Vagina (tissue), 2 donors: ENCODE data around the gene SH3BGRL2. TPM values are rescaled to one million over a fixed set of nuclear protein-coding genes. Genes with fewer than 3 reads are reported as not detected.
A peak's percentile ranks its signal among the peaks of the same experiment; 100 is the strongest.

Experiments used
- DNase-seq, 2 donors: peaks; one replicate each; pipeline ENCODE4 v3.0.0-alpha.2; 2017; ENCODE audit errors: extremely low spot score in 2 of 2
- H3K27ac ChIP-seq: fragments of 200-600 bp; sonication (generic); one replicate; pipeline ENCODE4 v1.5.1; 2019
- H3K27me3 ChIP-seq: fragments of 200-600 bp; sonication (generic); one replicate; pipeline ENCODE4 v1.5.1; 2019
- H3K36me3 ChIP-seq, 2 donors: fragments of 200-600 bp; sonication (generic); one replicate each; pipeline ENCODE4 v1.5.1; 2017 to 2019
- H3K4me1 ChIP-seq: fragments of 200-600 bp; sonication (generic); one replicate; pipeline ENCODE4 v1.5.1; 2019
- H3K4me3 ChIP-seq, 2 donors: fragments of 200-600 bp; sonication (generic); 1 replicate in 1 of 2; 2 replicates in 1 of 2; pipeline ENCODE4 v1.5.1; 2016 to 2019
- H3K9me3 ChIP-seq: fragments of 200-600 bp; sonication (generic); one replicate; pipeline ENCODE4 v1.5.1; 2019
- CTCF ChIP-seq, 3 experiments: fragments of 450-650 bp in 2 of 3; fragments of 200-600 bp in 1 of 3; sonication (generic) in 1 of 3; IDR thresholded peaks; one replicate each; pipeline ENCODE4 v1.5.1; 2017 to 2019; ENCODE audit warnings: antibody characterized with exemption in 3 of 3, mild to moderate bottlenecking in 2 of 3, moderate library complexity in 2 of 3
- POLR2A ChIP-seq, 2 donors: fragments of 450-650 bp; IDR thresholded peaks; one replicate each; pipeline ENCODE4 v1.6.1; 2017; ENCODE audit warnings: antibody characterized with exemption in 2 of 2, mild to moderate bottlenecking in 2 of 2, moderate library complexity in 2 of 2
- POLR2AphosphoS5 ChIP-seq, 2 donors: sonication (generic); formaldehyde crosslinking; IDR thresholded peaks; one replicate each; pipeline ENCODE4 v1.9.0; 2017; ENCODE audit warnings: antibody characterized with exemption in 2 of 2, mild to moderate bottlenecking in 2 of 2, low read depth in 1 of 2; ENCODE audit not compliant: insufficient read depth in 1 of 2
- intact Hi-C: fragments of 100-400 bp; cut with DNase I; formaldehyde crosslinking; loops from one replicate; pipeline ENCODE4 v1.15.1; 2023
- total RNA-seq: library from RNA; depleted of rRNA; stranded (reverse); fragments of >200 nt; gene quantifications from one replicate; pipeline ENCODE4 v1.2.3, GENCODE V29; 2016

The SH3BGRL2 gene
- total RNA-seq, 1 donor from 2014 or later, result 38.3 TPM

- Histone ChIP-seq H3K4me1 (no peaks in the 10 kb centered on the region), H3K9me3 (no peaks in the 10 kb centered on the region), H3K27ac (no peak overlapping the region), H3K27me3 (no peaks in the 10 kb centered on the region), H3K36me3 (no peaks in the 10 kb centered on the region), H3K4me3 (no peak overlapping the region)
- intact Hi-C loops, result no loop called here
- TF ChIP-seq POLR2AphosphoS5 (IDR thresholded peaks at IDR 0.05; ENCODE audit: insufficient read depth in 1 of 2, low read depth in 1 of 2) (no peak), POLR2A (IDR thresholded peaks at IDR 0.05) (no peak), CTCF (IDR thresholded peaks at IDR 0.05) (no peak)
- DNase-seq, result no peak
Measured at GRCh38 chr6:79704200-79704599, 73.1 kb downstream of the SH3BGRL2 start.

- TF ChIP-seq POLR2AphosphoS5 (IDR thresholded peaks at IDR 0.05; ENCODE audit: insufficient read depth in 1 of 2, low read depth in 1 of 2) (peak in 1 of 2 donors; percentile 43), POLR2A (IDR thresholded peaks at IDR 0.05) (no peak)
- no peak overlapping the region for H3K27ac ChIP-seq
- intact Hi-C loops, result no loop called here
Measured at GRCh38 chr6:79705456-79705995, 74.4 kb downstream of the SH3BGRL2 start.

GRCh38 chr6:79706527-79706926 is 75.4 kb downstream of the SH3BGRL2 start:
- Histone ChIP-seq H3K27me3 (no peaks in the 10 kb centered on the region), H3K36me3 (no peaks in the 10 kb centered on the region), H3K4me3 (no peak overlapping the region), H3K27ac (no peak overlapping the region), H3K9me3 (no peaks in the 10 kb centered on the region), H3K4me1 (no peaks in the 10 kb centered on the region)
- intact Hi-C loops, result no loop called here
- DNase-seq, result no peak
- no peak for TF ChIP-seq POLR2AphosphoS5 (IDR thresholded peaks at IDR 0.05; ENCODE audit: insufficient read depth in 1 of 2, low read depth in 1 of 2)
- no peak for TF ChIP-seq CTCF (IDR thresholded peaks at IDR 0.05)
- no peak for TF ChIP-seq POLR2A (IDR thresholded peaks at IDR 0.05)

More at GRCh38 chr6:79705456-79705995, 74.4 kb downstream of the SH3BGRL2 start:
- no peak for DNase-seq
- Histone ChIP-seq H3K4me1 (no peaks in the 10 kb centered on the region), H3K36me3 (no peaks in the 10 kb centered on the region), H3K9me3 (no peaks in the 10 kb centered on the region), H3K27me3 (no peaks in the 10 kb centered on the region), H3K4me3 (no peak overlapping the region)

- intact Hi-C loops, result no loop called here
- Histone ChIP-seq H3K27me3 (no peaks in the 10 kb centered on the region), H3K36me3 (no peaks in the 10 kb centered on the region), H3K9me3 (no peaks in the 10 kb centered on the region), H3K4me3 (no peak overlapping the region), H3K4me1 (no peaks in the 10 kb centered on the region), H3K27ac (no peak overlapping the region)
- no peak for DNase-seq
- TF ChIP-seq POLR2A (IDR thresholded peaks at IDR 0.05), result no peak
- TF ChIP-seq CTCF (IDR thresholded peaks at IDR 0.05), result no peak
- no peak for TF ChIP-seq POLR2AphosphoS5 (IDR thresholded peaks at IDR 0.05; ENCODE audit: insufficient read depth in 1 of 2, low read depth in 1 of 2)
Measured at GRCh38 chr6:79707621-79708020, 76.5 kb downstream of the SH3BGRL2 start.

- Histone ChIP-seq H3K4me1 (no peaks in the 10 kb centered on the region), H3K36me3 (no peaks in the 10 kb centered on the region), H3K27me3 (no peaks in the 10 kb centered on the region), H3K9me3 (no peaks in the 10 kb centered on the region), H3K27ac (no peak overlapping the region), H3K4me3 (no peak overlapping the region)
- DNase-seq, result no peak
- TF ChIP-seq CTCF (IDR thresholded peaks at IDR 0.05), result no peak
- TF ChIP-seq POLR2A (IDR thresholded peaks at IDR 0.05), result no peak
- no peak for TF ChIP-seq POLR2AphosphoS5 (IDR thresholded peaks at IDR 0.05; ENCODE audit: insufficient read depth in 1 of 2, low read depth in 1 of 2)
- intact Hi-C loops, result no loop called here
Measured at GRCh38 chr6:79708095-79708791, 77.1 kb downstream of the SH3BGRL2 start.
